Measurements from ENCODE around the gene MAP3K14. TPM values are rescaled to one million over a fixed set of nuclear protein-coding genes. Genes with fewer than 3 reads are reported as not detected.

The MAP3K14 gene
- total RNA-seq, 1 donor from 2014 or later, result 5.2 TPM

GRCh38 chr17:45332505-45332904 lies 15.7 kb upstream of the MAP3K14 start:
- DNase-seq (ENCODE audit: low spot score), result no peak
- peaks cover 2% of the 10 kb centered on the region for H3K27me3 Mint-ChIP-seq (ENCODE audit: unreplicated experiment)

GRCh38 chr17:45326626-45327025 lies 9.8 kb upstream of the MAP3K14 start:
- no peak for DNase-seq (ENCODE audit: low spot score)
- peaks cover 5% of the 10 kb centered on the region for H3K4me1 Mint-ChIP-seq (ENCODE audit: unreplicated experiment)
- H3K27ac Mint-ChIP-seq (ENCODE audit: unreplicated experiment), result no peak overlapping the region
- H3K27me3 Mint-ChIP-seq (ENCODE audit: unreplicated experiment), result peaks cover 4% of the 10 kb centered on the region
- H3K4me3 Mint-ChIP-seq (ENCODE audit: unreplicated experiment), result no peak overlapping the region
- no peak for TF ChIP-seq CTCF (IDR thresholded peaks at IDR 0.05; ENCODE audit: unreplicated experiment)
- H3K9me3 Mint-ChIP-seq (ENCODE audit: unreplicated experiment), result no peaks in the 10 kb centered on the region
- no peaks in the 10 kb centered on the region for H3K36me3 Mint-ChIP-seq (ENCODE audit: low read depth, unreplicated experiment)

More at GRCh38 chr17:45332505-45332904, 15.7 kb upstream of the MAP3K14 start:
- Mint-ChIP-seq H3K36me3 (ENCODE audit: low read depth, unreplicated experiment) (no peaks in the 10 kb centered on the region), H3K27ac (ENCODE audit: unreplicated experiment) (no peak overlapping the region), H3K4me3 (ENCODE audit: unreplicated experiment) (no peak overlapping the region), H3K4me1 (ENCODE audit: unreplicated experiment) (peaks cover 8% of the 10 kb centered on the region), H3K9me3 (ENCODE audit: unreplicated experiment) (no peaks in the 10 kb centered on the region)
- TF ChIP-seq CTCF (IDR thresholded peaks at IDR 0.05; ENCODE audit: unreplicated experiment), result no peak

- Mint-ChIP-seq H3K4me3 (ENCODE audit: unreplicated experiment) (no peak overlapping the region), H3K27me3 (ENCODE audit: unreplicated experiment) (peaks cover 9% of the 10 kb centered on the region), H3K9me3 (ENCODE audit: unreplicated experiment) (no peaks in the 10 kb centered on the region), H3K4me1 (ENCODE audit: unreplicated experiment) (peaks cover 8% of the 10 kb centered on the region), H3K36me3 (ENCODE audit: low read depth, unreplicated experiment) (no peaks in the 10 kb centered on the region), H3K27ac (ENCODE audit: unreplicated experiment) (no peak overlapping the region)
- no peak for DNase-seq (ENCODE audit: low spot score)
- no peak for TF ChIP-seq CTCF (IDR thresholded peaks at IDR 0.05; ENCODE audit: unreplicated experiment)
These were observed 9.0 kb upstream of the MAP3K14 start for GRCh38 chr17:45325810-45326209.

- H3K27me3 Mint-ChIP-seq (ENCODE audit: unreplicated experiment), result peaks cover 9% of the 10 kb centered on the region
- peak overlapping the region; percentile 11 for H3K27ac Mint-ChIP-seq (ENCODE audit: unreplicated experiment)
- H3K9me3 Mint-ChIP-seq (ENCODE audit: unreplicated experiment), result no peaks in the 10 kb centered on the region
- no peak for TF ChIP-seq CTCF (IDR thresholded peaks at IDR 0.05; ENCODE audit: unreplicated experiment)
- DNase-seq (ENCODE audit: low spot score), result no peak
- no peak overlapping the region for H3K4me3 Mint-ChIP-seq (ENCODE audit: unreplicated experiment)
- H3K4me1 Mint-ChIP-seq (ENCODE audit: unreplicated experiment), result peaks cover 8% of the 10 kb centered on the region
- H3K36me3 Mint-ChIP-seq (ENCODE audit: low read depth, unreplicated experiment), result no peaks in the 10 kb centered on the region
These were observed 7.5 kb upstream of the MAP3K14 start for GRCh38 chr17:45324336-45324735.

GRCh38 chr17:45322168-45322567 lies 5.3 kb upstream of the MAP3K14 start:
- Mint-ChIP-seq H3K9me3 (ENCODE audit: unreplicated experiment) (no peaks in the 10 kb centered on the region), H3K4me1 (ENCODE audit: unreplicated experiment) (peaks cover 8% of the 10 kb centered on the region), H3K4me3 (ENCODE audit: unreplicated experiment) (no peak overlapping the region), H3K36me3 (ENCODE audit: low read depth, unreplicated experiment) (no peaks in the 10 kb centered on the region), H3K27ac (ENCODE audit: unreplicated experiment) (no peak overlapping the region), H3K27me3 (ENCODE audit: unreplicated experiment) (peaks cover 10% of the 10 kb centered on the region)
- DNase-seq (ENCODE audit: low spot score), result no peak
- TF ChIP-seq CTCF (IDR thresholded peaks at IDR 0.05; ENCODE audit: unreplicated experiment), result no peak

Measured in endothelial cell (in vitro differentiated cells).